NB4 (cell line): Measurements from ENCODE around the gene TBCA.

Source experiments
- CTCF ChIP-seq: IDR thresholded peaks from one replicate; pipeline ENCODE4 v1.5.1; 2012; ENCODE audit warnings: low read depth, low read length
- MAX ChIP-seq: IDR thresholded peaks from 2 replicates; pipeline ENCODE4 v1.6.1; 2011; ENCODE audit warnings: low read depth, low read length
- POLR2A ChIP-seq: IDR thresholded peaks from 2 replicates; pipeline ENCODE4 v1.6.1; 2011; ENCODE audit warnings: mild to moderate bottlenecking; ENCODE audit not compliant: insufficient read length; ENCODE audit errors: extremely low read depth

GRCh38 chr5:77784735-77785134 lies 8.6 kb upstream of the TBCA start:
- no peak for TF ChIP-seq POLR2A
- TF ChIP-seq CTCF: no peak
- no peak for TF ChIP-seq MAX
